Gastroesophageal sphincter (tissue), 4 donors: ENCODE measurements around the gene TBATA. TPM values are rescaled to one million over a fixed set of nuclear protein-coding genes. Genes with fewer than 3 reads are reported as not detected.

ENCODE experiments used
- ATAC-seq: fragments of 150-250 bp; one replicate; pipeline ENCODE4 v1.9.1; 2016; ENCODE audit warnings: mild to moderate bottlenecking, moderate library complexity
- H3K27ac ChIP-seq, 4 donors: fragments of 200-600 bp; sonication (generic) in 3 of 4; 1 replicate in 3 of 4; 2 replicates in 1 of 4; pipeline ENCODE4 v1.5.1; 2016 to 2019
- H3K27me3 ChIP-seq: fragments of 200-600 bp; sonication (generic); one replicate; pipeline ENCODE4 v1.5.1; 2019
- H3K36me3 ChIP-seq, 2 donors: fragments of 200-600 bp; sonication (generic); one replicate each; pipeline ENCODE4 v1.5.1; 2019; ENCODE audit warnings: control low read depth in 1 of 2
- H3K4me1 ChIP-seq, 3 donors: fragments of 200-600 bp; sonication (generic); 1 replicate in 2 of 3; 2 replicates in 1 of 3; pipeline ENCODE4 v1.5.1; 2016 to 2019; ENCODE audit warnings: control low read depth in 2 of 3
- H3K4me3 ChIP-seq, 2 donors: fragments of 200-600 bp; sonication (generic); one replicate each; pipeline ENCODE4 v1.5.1; 2019; ENCODE audit warnings: mild to moderate bottlenecking in 1 of 2, moderate library complexity in 1 of 2
- H3K9me3 ChIP-seq, 3 donors: fragments of 200-600 bp; sonication (generic); one replicate each; pipeline ENCODE4 v1.5.1; 2017 to 2019; ENCODE audit warnings: control low read depth in 2 of 3
- EP300 ChIP-seq: sonication (generic); formaldehyde crosslinking; IDR thresholded peaks from one replicate; pipeline ENCODE4 v1.6.1; 2017; ENCODE audit warnings: antibody characterized with exemption, mild to moderate bottlenecking
- POLR2A ChIP-seq, 2 donors: fragments of 450-650 bp; IDR thresholded peaks; one replicate each; pipeline ENCODE4 v1.6.1; 2017; ENCODE audit warnings: antibody characterized with exemption in 2 of 2, mild to moderate bottlenecking in 2 of 2, moderate library complexity in 1 of 2
- POLR2AphosphoS5 ChIP-seq: sonication (generic); formaldehyde crosslinking; IDR thresholded peaks from one replicate; pipeline ENCODE4 v1.6.1; 2017; ENCODE audit warnings: antibody characterized with exemption
- WGBS, 2 donors: methylation state at CpG; one replicate each; pipeline ENCODE4 v1.1.5; 2018; ENCODE audit warnings: low coverage in 1 of 2; 5-methylcytosine and 5-hydroxymethylcytosine counted together
- total RNA-seq, 4 donors: library from RNA; depleted of rRNA; stranded (reverse); fragments of >200 nt; gene quantifications; one replicate each; pipeline ENCODE4 v1.1.0, GENCODE V29; 2016
- TF ChIP-seq, protein P1 (sequence below), 4 experiments: fragments of 200-600 bp in 2 of 4; fragments of 450-650 bp in 2 of 4; sonication (generic) in 1 of 4; IDR thresholded peaks; one replicate each; pipeline ENCODE4 v1.5.1; 2017 to 2019; ENCODE audit warnings: antibody characterized with exemption in 4 of 4, mild to moderate bottlenecking in 2 of 4, moderate library complexity in 2 of 4

Gene TBATA
- total RNA-seq, 4 donors from 2014 or later: not detected

DNA sequence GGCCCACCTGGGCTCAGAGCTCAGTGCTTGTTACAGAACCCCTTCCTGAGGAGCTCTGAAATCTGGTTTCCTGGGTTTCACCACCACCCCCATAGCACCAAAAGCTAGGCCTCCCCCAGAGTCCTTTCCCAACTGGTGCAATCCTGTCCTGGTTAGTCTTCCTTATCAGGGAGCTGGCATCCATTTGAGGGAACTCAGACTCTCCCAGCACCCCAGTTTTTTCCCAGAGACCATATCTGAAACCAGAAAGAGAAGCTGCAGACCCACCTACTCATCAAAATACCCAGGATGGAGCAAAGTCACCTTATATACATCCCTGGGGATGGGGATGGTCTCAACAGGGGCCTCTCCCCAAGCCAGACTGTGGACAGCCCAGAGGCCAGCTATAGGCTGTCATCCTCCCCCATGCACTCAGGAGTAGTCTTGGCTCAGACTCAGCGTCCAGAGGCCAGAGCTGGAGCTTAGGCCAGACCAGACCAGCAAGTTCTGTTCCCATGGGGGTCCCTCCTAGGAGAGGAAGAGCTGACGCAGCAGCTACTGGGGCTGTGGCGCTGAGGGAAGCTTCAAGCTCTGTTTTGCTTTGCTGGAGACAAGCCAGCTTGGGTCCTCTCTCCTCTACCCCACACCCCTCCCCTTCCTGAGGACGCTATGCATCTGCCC is 3.0 kb downstream of the TBATA start:
- Histone ChIP-seq H3K4me3 (no peak overlapping the region), H3K27me3 (no peaks in the 10 kb centered on the region), H3K27ac (no peak overlapping the region), H3K4me1 (no peaks in the 10 kb centered on the region), H3K9me3 (no peaks in the 10 kb centered on the region), H3K36me3 (no peaks in the 10 kb centered on the region)
- 80% methylated on average over 2 of the region's 4 CpGs; no CpG with 5 or more reads in 1 of the 2 donors for WGBS, 2 donors
- ATAC-seq: no peak
- TF ChIP-seq, protein P1, sequence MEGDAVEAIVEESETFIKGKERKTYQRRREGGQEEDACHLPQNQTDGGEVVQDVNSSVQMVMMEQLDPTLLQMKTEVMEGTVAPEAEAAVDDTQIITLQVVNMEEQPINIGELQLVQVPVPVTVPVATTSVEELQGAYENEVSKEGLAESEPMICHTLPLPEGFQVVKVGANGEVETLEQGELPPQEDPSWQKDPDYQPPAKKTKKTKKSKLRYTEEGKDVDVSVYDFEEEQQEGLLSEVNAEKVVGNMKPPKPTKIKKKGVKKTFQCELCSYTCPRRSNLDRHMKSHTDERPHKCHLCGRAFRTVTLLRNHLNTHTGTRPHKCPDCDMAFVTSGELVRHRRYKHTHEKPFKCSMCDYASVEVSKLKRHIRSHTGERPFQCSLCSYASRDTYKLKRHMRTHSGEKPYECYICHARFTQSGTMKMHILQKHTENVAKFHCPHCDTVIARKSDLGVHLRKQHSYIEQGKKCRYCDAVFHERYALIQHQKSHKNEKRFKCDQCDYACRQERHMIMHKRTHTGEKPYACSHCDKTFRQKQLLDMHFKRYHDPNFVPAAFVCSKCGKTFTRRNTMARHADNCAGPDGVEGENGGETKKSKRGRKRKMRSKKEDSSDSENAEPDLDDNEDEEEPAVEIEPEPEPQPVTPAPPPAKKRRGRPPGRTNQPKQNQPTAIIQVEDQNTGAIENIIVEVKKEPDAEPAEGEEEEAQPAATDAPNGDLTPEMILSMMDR (IDR thresholded peaks at IDR 0.05): no peak
- no peak for TF ChIP-seq POLR2AphosphoS5
- no peak for TF ChIP-seq POLR2A (IDR thresholded peaks at IDR 0.05)
- TF ChIP-seq EP300: no peak

DNA sequence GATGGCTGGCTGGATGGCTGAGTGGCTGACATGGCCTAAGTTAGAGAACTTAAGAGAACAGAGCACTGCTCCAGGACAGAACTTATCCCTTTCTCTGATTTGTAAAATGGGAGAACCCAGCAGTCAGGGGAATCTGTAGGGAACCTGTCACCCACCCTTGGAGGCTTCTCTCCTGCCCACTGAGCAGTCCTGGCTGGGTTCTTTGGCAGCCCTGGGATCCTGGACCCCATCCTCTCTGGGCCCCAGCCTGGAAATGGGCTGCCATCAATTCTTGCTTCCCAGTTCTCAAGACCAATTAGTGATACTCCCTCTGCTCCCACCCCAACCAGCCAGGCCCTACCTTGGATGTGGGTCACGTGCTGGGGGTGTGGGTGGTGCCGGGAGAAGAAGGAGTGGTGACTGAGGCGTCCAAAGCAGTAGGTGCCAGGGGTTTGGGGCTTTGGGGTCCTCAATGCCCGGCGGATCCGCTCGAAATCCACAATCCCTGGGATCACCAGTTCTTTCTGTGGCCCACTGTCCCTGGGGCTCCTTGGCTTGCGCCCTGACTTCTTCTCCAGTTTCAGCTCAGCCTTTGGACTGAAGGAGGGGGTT is 3.6 kb downstream of the TBATA start:
- WGBS, 2 donors: 100% methylated on average over 1 of the region's 8 CpGs; no CpG with 5 or more reads in 1 of the 2 donors
- H3K4me1 ChIP-seq: no peaks in the 10 kb centered on the region
- no peak for TF ChIP-seq POLR2A (IDR thresholded peaks at IDR 0.05)
- TF ChIP-seq, protein P1 (IDR thresholded peaks at IDR 0.05): no peak
- no peak for TF ChIP-seq POLR2AphosphoS5
- TF ChIP-seq EP300: no peak
- no peaks in the 10 kb centered on the region for H3K36me3 ChIP-seq
- H3K27me3 ChIP-seq: no peaks in the 10 kb centered on the region
- no peak overlapping the region for H3K4me3 ChIP-seq
- ATAC-seq: no peak
- H3K9me3 ChIP-seq: no peaks in the 10 kb centered on the region
- H3K27ac ChIP-seq: no peak overlapping the region

DNA sequence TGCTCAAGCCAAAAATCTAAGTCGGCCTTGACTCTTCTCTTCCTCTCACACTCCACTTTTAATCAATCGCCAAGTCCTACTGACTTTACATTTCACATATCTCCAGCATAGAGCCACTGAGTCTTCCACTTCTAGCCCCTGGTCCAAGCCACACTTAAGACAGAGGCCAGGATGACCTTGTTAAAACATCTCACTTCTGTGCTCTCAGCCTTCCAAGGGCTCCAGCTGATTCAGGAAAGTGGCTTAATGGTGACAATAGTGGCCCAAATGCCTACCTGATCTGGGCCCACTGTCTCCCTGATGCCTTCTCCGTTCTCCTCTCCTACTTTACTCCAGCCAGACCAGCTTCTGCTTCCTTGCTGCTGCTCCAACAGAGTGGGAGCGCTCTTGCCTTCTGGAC is 4.4 kb downstream of the TBATA start:
- WGBS, 2 donors: 86 to 88% methylated on average over 1 to 4 of the region's 4 CpGs
- Histone ChIP-seq H3K36me3 (no peaks in the 10 kb centered on the region), H3K9me3 (no peaks in the 10 kb centered on the region), H3K4me1 (no peaks in the 10 kb centered on the region), H3K4me3 (no peak overlapping the region), H3K27ac (no peak overlapping the region), H3K27me3 (no peaks in the 10 kb centered on the region)
- ATAC-seq: no peak
- TF ChIP-seq, protein P1 (IDR thresholded peaks at IDR 0.05): no peak
- TF ChIP-seq EP300 (no peak), POLR2AphosphoS5 (no peak), POLR2A (IDR thresholded peaks at IDR 0.05) (no peak)

DNA sequence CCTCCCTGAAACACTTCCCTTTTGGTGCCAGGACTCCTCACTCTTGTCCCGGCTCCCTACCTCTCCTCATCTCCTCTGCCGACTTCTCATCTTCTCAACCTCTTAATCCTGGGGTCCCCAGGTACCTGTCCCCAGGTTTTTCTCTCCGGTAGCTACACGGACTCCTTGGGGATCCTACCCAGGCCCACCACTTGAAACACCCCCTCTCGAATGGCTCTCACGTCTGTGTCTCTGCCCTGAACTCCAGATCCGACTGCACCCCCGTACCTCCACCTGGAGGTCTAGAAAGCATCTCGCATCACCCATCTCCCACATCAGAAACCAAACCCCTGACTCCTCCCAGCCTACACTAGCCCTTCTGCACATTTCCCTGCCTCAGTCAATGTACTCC is 4.8 kb downstream of the TBATA start:
- Histone ChIP-seq H3K4me1 (no peaks in the 10 kb centered on the region), H3K9me3 (no peaks in the 10 kb centered on the region), H3K27me3 (no peaks in the 10 kb centered on the region), H3K27ac (no peak overlapping the region), H3K4me3 (no peak overlapping the region), H3K36me3 (no peaks in the 10 kb centered on the region)
- 92 to 94% methylated on average over 2 to 9 of the region's 9 CpGs for WGBS, 2 donors
- no peak for ATAC-seq
- TF ChIP-seq POLR2A (IDR thresholded peaks at IDR 0.05) (no peak), POLR2AphosphoS5 (no peak), EP300 (no peak)
- TF ChIP-seq, protein P1 (IDR thresholded peaks at IDR 0.05): no peak
